ENCODE data around the gene SUSD3.

The SUSD3 gene

DNA sequence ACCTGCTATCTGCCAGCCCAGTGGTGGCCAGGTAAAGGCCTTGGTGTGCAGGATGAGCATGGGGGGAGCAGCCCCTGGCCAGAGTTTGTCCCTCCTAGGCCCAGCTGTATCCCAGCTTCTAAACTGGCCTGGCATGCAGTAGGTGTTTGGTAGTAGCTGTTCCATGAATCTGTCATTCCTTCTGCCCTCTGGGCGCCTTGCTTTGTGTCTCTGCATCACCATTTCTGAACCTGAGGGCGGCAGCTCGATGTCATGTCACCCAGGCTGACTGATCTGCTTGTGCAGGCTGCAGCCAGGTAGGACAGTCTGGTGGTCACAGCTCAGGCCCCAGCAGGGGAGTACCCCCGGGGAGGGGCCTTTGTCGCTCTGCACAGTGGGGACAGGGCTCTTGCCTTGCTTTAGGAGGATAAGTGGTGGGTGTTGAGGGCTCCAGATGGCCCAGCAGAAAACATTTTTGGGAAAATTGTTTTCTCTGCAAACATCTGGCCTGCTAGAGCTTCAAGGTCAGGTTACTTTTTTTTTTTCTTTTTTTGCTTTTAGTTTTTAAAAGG, 4.6 kb upstream of the SUSD3 start:
- DNase-seq = no peak

GRCh38 chr9:93054758-93055704, 3.5 kb upstream of the SUSD3 start:
- DNase-seq = no peak

DNA sequence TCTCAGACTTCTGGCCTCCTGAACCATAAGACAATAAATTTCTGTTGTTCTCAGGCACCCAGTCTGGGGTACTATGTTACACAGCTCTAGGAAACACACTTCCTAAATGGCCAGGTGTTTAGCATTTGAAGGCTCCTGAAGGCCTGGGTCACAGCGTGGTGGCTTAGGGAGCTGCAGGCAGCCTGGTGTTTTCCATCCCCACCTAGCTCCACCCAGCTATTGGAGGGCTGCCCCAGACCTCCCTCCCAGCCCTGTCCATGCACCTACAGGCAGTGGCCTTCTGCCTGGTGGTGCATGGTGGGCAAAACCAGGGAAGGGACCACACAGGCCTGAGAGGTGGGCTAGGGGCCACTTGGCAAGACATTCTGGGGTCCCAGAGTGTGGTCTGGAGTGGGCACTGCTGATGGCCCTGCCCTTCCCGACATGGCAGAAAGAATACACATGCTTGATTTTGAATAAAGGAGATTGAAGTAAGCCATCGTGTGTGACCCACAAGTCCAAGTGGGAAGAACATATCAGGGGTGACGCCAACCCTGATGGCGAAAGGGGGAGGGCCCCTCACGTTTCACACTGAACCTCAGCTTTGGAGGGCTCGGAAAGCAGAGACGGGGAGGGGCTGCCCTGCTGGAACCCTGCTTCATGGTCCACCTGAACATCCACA, 1.3 kb upstream of the SUSD3 start:
- DNase-seq = no peak

- no peak for DNase-seq
Measured at GRCh38 chr9:93057703-93058354, 672 bp upstream of the SUSD3 start.

DNA sequence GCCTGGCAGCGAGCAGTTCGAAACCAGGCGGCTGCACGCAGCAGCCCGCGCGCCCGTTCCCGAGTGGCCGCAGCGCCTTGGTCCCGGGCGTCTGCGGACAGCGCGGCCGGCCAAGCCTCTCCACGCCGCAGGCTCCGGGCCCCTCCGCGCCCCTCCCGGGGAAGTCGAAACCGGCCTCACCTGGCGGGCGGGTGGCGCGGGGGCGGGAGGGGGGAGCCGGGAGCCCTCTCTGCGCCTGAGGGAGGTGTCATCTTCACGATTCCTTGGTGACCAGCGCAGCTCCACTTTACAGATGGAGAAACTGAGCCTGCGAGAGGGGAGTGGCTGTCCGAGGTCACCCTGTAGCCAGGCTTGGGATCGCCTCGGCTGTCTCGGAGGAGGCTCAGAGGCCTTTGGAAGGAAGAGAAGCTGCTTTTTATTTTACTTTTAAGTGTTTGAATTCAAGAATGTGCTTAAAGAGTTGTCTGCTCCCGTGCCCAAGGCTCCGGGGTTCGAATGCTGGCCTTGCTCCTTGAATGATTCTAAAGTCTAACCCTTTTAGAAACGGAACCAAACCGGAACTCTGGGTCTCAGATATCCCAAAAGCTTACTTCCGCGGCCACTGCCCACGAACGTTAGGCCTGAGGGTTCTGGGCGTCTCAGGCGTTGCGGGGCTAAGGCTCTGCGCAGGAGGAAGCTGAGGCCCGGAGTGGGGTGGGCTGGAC, 662 bp downstream of the SUSD3 start:
- DNase-seq = no peak

DNA sequence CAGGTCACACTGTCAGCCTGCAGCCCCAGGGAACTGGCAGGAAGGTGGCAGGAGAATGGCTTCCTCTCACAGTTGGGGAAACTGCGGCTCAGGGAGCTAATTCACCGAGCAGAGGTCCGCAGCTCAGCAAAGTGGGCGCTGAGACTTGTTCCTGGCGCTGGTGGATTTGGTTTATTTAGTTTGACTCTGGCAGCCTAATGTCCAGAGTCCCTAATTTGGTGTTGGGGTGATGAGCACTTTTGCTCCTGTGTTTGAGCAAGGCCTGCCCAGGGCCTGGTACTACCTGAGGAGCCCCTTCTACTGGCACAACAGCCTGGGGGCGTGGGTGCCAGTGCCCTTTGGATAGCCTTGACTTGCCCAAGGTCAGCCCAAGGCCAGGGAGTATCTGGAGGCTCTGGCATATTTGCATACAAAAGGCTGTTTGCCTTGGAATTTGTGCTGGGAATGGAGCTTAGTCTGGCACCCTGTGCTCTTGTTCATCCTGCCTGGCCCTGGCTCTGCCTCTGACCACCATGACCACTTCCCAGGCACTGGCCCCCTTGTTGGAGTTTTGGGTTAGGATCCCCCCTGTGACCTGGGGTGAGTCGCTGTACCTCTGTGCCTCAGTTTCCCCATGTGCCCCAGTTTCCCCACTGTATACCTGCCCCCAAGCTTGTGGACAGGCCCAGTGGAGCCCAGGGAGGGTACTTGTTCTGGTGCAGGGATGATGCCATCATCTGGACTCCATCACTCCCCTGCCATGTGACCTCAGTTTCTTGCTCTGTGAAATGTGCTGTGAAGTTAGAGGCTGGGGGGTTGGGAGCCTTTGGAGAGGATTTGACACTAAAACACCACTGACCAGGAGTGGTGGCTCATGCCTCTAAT, 1.4 kb downstream of the SUSD3 start:
- no peak for DNase-seq

DNA sequence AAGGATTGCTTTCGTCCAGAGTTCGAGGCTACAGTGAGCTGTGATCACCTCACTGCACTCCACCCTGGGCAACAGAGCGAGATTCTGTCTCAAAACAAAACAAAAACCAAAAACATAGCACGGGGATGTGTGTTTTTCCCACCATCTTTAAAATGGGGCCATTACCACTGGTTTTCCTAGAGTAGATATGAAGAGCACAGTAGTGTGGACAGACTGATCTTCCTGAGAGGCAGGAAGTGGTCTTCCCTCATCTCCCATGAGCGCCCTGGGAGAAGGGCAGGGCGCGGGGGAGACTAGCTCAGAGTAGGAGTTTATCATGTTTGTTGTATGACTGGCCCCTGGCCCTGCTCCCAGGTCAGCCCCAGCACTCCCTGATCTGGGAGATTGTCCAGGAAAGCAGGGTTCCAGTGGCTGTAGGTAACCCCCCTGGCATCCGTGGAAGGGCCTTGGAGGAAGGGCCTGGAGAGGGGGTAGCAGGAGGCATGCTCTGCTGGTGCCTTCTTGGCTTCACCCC, 2.3 kb downstream of the SUSD3 start:
- no peak for DNase-seq

DNA sequence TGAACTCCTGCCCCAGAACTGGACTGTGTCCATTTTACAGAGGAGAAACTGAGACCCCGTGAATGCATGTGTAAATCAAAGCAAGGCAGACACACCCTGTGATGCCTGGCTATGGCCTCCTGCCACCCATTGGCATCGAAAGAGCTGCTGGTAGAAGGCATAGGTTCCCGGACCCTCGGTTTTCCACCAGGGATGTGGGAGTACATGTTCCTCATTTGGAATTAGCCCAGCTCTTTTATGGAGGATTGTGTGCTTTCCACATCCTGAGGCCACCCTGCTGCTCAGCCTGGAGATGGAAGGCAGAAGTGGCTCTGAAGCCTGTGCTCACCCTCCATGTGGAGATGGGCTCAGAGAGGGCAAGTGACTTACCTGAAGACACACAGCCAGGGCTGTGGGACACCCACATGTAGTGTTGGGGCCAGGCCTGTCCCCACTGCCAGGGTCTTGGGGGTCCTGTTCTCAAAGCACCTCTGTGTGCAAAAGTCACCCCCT, 2.8 kb downstream of the SUSD3 start:
- DNase-seq = no peak

GRCh38 chr9:93061791-93062763, 3.6 kb downstream of the SUSD3 start:
- DNase-seq = no peak

GRCh38 chr9:93064392-93065134, 6.1 kb downstream of the SUSD3 start:
- no peak for DNase-seq

- no peak for DNase-seq
Measured at GRCh38 chr9:93065135-93065720, 6.7 kb downstream of the SUSD3 start.

DNA sequence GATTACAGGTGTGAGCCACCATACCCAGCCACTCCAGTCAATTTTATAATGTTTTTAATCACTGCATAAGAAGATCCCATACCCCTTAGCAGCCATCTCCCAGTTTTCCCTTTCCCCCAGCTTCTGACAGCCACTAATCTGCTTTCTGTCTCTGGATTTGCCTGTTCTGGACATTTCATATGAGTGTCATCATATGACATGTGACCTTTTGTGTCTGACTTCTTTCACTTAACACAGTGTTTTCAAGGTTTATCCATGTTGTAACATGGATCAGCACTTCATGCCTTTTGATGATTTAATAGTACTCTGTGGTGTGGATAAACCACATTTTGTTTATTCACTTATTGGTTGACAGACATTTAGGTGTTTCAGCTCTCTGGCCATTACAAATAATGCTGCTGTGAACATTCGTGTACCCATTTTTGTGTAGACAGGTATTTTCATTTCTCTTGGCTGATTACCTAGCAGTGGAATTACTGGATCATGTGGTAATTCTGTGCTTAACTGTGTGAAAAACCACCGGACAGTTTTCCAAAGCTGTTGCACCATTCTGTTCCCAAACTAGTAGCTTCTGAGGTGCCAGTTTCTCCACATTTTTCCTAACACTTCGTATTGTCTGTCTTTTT, 8.6 kb downstream of the SUSD3 start:
- DNase-seq = no peak

- DNase-seq = no peak
Measured at GRCh38 chr9:93068956-93069355, 10.5 kb downstream of the SUSD3 start.

- no peak for DNase-seq
Measured at GRCh38 chr9:93071464-93071863, 13.0 kb downstream of the SUSD3 start.

DNA sequence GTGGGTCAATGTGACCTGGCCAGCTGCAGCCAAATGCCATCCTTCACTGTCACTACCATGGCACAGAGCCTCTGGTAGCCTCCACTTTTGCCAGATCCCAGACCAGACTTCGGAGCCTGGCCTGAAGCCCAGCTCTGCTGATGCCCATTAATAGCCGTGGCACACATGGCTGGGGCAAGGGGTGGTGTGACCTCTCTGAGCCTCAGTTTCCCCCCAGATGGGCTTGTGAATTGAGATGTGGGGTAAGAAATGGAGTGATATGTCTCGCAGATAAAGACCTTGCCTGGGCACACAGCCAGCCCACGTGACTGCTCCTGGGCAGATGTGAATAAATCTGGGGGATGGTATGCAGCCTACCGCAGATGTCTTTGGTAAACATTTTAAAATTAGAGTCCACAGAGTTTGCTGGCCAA, 13.9 kb downstream of the SUSD3 start:
- DNase-seq = no peak

DNA sequence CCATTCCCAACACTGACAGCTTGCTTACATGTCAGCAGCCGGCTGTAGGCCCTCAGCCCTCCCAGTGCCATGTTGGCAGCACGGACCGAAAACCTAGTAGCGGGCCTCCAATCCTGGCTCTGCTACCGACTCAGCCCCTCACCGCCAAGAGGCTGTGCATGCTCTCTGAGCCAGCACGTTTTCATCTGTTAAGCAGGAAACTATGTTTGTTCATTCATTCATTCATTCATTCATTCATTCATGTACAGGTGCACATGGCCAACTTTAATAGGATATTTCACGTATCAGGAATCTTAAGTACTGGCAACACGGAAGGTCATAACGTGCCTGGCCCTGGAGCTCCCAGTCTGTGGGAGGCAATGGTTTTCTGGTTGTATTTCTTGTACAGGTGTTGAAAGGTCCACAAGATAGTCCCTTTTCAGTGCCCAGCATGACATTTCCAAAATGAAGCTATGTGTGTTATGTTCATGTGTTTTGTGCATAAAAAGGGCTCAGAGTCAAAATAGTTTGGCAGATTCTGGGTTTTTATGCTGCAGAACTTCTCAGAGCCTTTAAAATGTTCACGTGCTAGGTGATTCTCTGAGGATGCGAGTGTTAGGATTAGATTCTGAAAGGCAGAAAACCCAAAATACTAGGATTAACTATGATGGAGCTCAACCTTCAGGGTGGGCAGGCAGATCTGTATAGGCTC, 17.7 kb downstream of the SUSD3 start:
- no peak for DNase-seq

GRCh38 chr9:93076792-93077128, 18.3 kb downstream of the SUSD3 start:
- no peak for DNase-seq

DNA sequence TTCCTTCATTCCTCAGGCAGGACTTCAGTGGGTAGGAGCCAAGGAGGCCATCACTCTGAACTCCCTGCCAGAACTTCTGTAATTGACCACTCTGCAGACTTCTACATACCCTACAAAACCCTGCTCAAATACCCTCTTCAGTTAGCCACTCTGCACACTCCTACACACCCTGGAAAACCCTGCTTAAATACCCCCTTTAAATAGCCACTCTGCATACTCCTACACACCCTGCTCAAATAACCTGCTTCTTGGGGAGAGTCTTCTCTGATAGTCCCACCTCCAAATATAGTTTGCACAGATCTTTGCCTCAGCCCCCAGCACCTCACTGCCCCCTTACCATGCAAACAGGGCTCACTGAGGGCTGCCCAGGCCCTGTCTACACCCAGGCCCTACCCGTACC, 18.9 kb downstream of the SUSD3 start:
- no peak for DNase-seq

All from amniotic stem cell (primary cell).